ENCODE results near the gene SLTM.

- TF ChIP-seq CTCF (conservative IDR thresholded peaks at IDR 0.05; ENCODE audit: low read depth, low read length) (no peak), EZH2 (IDR thresholded peaks at IDR 0.05; ENCODE audit: borderline replicate concordance, low read depth, low read length, poor library complexity, severe bottlenecking) (no peak)
These were observed 34.0 kb upstream of the SLTM start for GRCh38 chr15:58967479-58967878.
